RWPE1 (cell line): Measurements from ENCODE around the gene NFX1.
"Not testable (repeated sequence)": the region's sequence is repeated elsewhere in the genome, so short reads cannot be mapped to it uniquely, and the experiment has no call there.

Source experiments
- CTCF ChIA-PET: fragments of 350-600 bp; sonication (Branson Sonifier 250); formaldehyde crosslinking; extraction: SDS; loops from one replicate; lab custom pipeline; 2021; lab: Yijun Ruan, JAX
- POLR2A ChIA-PET: fragments of 400-600 bp; formaldehyde crosslinking; extraction: SDS; loops from one replicate; lab custom pipeline; 2020; ENCODE audit warnings: antibody characterized with exemption; ENCODE audit not compliant: low non-redundant PET; lab: Yijun Ruan, JAX
- DNase-seq: peaks from one replicate; pipeline ENCODE4 v3.0.0; 2012; ENCODE audit warnings: low spot score
- H3K27ac ChIP-seq: fragments of 450-650 bp; 2 replicates; pipeline ENCODE4 v1.5.1; 2017
- TF ChIP-seq, protein P1 (sequence below): fragments of 450-650 bp; conservative IDR thresholded peaks from 2 replicates; pipeline ENCODE4 v1.5.1; 2017; ENCODE audit warnings: low read depth, mild to moderate bottlenecking

Gene NFX1

DNA sequence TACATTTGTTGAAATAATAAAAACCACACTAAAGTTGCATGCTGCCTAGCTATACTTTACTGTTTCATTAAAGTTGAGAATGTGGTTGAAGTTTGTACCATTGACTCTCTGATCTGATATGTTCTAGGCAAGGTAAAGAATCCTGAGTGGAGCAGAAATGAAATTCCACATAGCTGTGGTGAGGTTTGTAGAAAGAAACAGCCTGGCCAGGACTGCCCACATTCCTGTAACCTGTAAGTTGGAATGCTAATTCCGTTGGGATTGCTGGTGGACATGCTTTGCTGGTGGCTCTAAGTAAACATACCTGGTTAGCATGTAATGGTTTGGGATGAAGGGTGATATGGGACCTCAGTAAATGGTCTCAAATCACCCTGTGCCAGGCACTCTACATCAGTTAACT, 16.8 kb downstream of the NFX1 start:
- CTCF ChIA-PET = no interaction called here
- H3K27ac ChIP-seq = no peak overlapping the region
- TF ChIP-seq, protein P1, sequence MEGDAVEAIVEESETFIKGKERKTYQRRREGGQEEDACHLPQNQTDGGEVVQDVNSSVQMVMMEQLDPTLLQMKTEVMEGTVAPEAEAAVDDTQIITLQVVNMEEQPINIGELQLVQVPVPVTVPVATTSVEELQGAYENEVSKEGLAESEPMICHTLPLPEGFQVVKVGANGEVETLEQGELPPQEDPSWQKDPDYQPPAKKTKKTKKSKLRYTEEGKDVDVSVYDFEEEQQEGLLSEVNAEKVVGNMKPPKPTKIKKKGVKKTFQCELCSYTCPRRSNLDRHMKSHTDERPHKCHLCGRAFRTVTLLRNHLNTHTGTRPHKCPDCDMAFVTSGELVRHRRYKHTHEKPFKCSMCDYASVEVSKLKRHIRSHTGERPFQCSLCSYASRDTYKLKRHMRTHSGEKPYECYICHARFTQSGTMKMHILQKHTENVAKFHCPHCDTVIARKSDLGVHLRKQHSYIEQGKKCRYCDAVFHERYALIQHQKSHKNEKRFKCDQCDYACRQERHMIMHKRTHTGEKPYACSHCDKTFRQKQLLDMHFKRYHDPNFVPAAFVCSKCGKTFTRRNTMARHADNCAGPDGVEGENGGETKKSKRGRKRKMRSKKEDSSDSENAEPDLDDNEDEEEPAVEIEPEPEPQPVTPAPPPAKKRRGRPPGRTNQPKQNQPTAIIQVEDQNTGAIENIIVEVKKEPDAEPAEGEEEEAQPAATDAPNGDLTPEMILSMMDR = no peak
- no peak for DNase-seq
- POLR2A ChIA-PET = no interaction called here

DNA sequence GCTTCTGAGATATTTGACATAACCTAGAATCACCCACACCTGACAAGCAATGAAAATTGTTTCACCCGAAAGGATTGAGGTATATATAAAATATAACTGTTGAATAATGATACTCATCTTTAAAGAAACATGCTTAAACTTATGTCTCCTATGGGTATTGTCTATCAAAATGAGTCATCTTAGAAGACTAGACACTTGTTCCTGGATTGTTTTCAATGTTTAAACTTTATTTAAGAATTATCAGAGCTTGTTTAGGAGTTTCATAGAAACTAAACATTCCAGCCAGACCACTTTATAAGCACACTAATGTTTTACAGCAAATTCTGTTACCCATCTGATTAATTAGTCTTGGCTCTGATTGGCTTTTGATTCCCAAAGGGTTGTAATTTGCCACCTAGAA, 19.6 kb downstream of the NFX1 start:
- 0 out of 2 replicates have a peak overlapping the region, but pooled peaks have one; percentile 41 for H3K27ac ChIP-seq
- TF ChIP-seq, protein P1 = no peak
- POLR2A ChIA-PET = no interaction called here
- no peak for DNase-seq
- CTCF ChIA-PET = interaction anchor here (0.6 kb wide), 1 partner anchor 242 kb away, joined by 5 read pairs; no protein-coding TSS in a partner anchor

DNA sequence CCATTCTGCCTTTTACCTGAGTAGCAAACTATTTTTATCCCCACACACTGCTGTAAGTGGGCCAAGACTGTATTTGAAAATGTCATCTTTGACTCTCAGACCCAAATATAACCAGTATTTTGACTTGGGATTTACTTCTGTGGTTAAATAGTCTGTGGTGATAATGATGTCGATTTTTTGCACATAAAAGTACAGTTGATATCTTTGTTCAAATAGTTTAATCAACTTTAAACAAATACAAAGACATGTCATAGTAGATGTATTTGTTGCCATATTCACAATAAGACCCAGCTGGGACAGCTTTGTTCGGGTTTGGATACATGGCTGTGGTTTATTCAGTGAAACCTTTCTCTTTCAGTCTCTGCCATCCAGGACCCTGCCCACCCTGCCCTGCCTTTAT, 20.4 kb downstream of the NFX1 start:
- DNase-seq = no peak
- ChIA-PET CTCF (no interaction called here), POLR2A (no interaction called here)
- TF ChIP-seq, protein P1 = no peak
- H3K27ac ChIP-seq = no peak overlapping the region

DNA sequence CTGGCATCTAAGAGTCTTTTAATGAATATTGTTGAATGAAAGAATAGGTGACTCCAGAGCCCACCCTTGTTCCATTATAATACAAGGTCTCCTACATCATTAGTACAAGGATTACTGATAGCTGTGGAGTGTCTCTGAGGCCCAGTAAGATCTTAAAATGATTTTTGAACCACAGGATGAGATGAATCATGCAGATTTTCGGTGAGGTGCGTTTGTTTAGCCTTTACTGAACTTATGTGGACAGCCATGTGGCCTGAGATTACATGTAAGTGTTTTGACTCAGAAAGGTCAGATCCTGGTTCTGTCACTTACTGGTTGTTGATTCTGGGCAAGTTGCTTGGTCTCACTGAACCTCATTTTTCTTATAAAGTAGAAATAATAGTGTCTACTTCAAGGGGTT, 21.6 kb downstream of the NFX1 start:
- DNase-seq = no peak
- ChIA-PET CTCF (no interaction called here), POLR2A (no interaction called here)
- no peak overlapping the region for H3K27ac ChIP-seq
- TF ChIP-seq, protein P1 = no peak

DNA sequence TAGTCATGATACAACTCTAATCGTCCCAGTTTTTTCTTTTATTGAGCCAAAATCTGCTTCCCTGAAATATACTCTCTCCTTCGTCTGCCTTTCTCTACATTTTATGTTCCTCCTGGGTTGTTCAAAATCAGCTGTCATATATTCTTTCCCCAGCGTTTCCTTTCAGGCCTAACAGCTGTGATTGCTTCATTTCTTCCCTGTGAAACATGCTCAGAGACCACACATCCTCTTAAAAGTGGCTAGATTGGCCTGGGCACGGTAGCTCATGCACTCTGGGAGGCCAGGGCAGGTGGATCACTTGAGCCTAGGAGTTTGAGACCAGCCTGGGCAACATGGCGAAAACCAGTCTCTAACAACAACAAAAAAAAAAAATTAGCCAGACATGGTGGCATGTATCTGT, 25.1 kb downstream of the NFX1 start:
- ChIA-PET POLR2A (interaction anchor here (0.6 kb wide), 1 partner anchor 118 kb away, joined by 3 read pairs; no protein-coding TSS in a partner anchor), CTCF (interaction anchor here (1.0 kb wide), 1 partner anchor 37 kb away, joined by 8 read pairs; no protein-coding TSS in a partner anchor)
- no peak for DNase-seq
- TF ChIP-seq, protein P1 = no peak
- H3K27ac ChIP-seq = peak overlapping the region; percentile 46

DNA sequence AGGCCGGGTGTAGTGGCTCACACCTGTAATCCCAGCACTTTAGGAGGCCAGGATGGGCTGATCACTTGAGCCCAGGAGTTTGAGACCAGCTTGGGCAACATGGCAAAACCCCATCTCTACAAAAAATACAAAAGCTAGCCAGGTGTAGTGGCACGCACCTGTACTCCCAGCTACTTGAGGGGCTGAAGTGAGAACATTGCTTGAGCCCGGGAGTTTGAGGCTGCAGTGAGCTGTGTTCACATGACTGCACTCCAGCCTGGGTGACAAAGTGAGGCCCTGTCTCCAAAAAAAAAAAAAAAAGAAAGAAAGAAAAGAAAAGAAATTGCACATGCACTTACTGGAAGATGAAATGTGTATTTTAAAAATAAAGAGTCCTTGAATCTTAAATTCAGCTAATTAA, 26.8 kb downstream of the NFX1 start:
- POLR2A ChIA-PET = interaction anchor here (0.6 kb wide), 2 partner anchors 14 to 27 kb away, joined by 3 to 5 read pairs; partner anchors contain the start of gene NFX1

DNA sequence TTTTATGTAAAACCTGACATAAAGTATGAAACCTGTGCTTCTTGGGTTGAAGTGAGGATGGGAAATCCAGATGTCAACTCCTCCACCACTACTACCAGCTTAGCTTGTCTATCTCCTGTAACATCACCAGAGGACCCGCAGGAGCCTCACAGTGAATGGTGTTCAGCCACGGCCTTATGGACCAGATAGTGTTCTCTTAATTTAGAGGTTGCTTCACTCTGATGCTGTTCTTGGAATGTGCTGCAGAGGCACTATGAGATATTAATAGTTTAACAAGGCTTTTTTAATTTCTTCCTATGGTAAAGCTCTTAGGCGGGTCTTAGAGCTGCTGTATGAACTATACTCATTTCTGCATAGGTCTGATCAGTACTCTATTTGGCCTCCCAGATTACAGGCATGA, 27.9 kb downstream of the NFX1 start:
- CTCF ChIA-PET = no interaction called here
- no peak for DNase-seq
- TF ChIP-seq, protein P1 = no peak
- POLR2A ChIA-PET = no interaction called here
- no peak overlapping the region for H3K27ac ChIP-seq

More for the DNA sequence above, 26.8 kb downstream of the NFX1 start:
- H3K27ac ChIP-seq = peak overlapping the region; percentile 49
- not testable (repeated sequence) for DNase-seq
- CTCF ChIA-PET = interaction anchor here (0.6 to 0.7 kb wide), 4 partner anchors 9 to 289 kb away, joined by 3 to 5 read pairs (median 4); no protein-coding TSS in a partner anchor
